Measurements from ENCODE around the gene HCFC1R1.
A peak's percentile ranks its signal among the peaks of the same experiment; 100 is the strongest.

HCFC1R1 gene

GRCh38 chr16:3007059-3007956 lies 16.4 kb downstream of the HCFC1R1 start:
- FAIRE-seq (peak; percentile 67), DNase-seq (ENCODE audit: extremely low spot score, insufficient read length, low read depth) (no peak)

- DNase-seq (ENCODE audit: extremely low spot score, insufficient read length, low read depth) (no peak), FAIRE-seq (no peak)
These were observed 18.9 kb downstream of the HCFC1R1 start for GRCh38 chr16:3004781-3005284.

GRCh38 chr16:3004319-3004718 lies 19.4 kb downstream of the HCFC1R1 start:
- no peak for FAIRE-seq
- no peak for DNase-seq (ENCODE audit: extremely low spot score, insufficient read length, low read depth)

- FAIRE-seq (peak; percentile 99), DNase-seq (ENCODE audit: extremely low spot score, insufficient read length, low read depth) (peak; percentile 99)
These were observed 20.0 kb downstream of the HCFC1R1 start for GRCh38 chr16:3003582-3004270.

GRCh38 chr16:3001316-3001715 lies 22.4 kb downstream of the HCFC1R1 start:
- DNase-seq (ENCODE audit: extremely low spot score, insufficient read length, low read depth) (no peak), FAIRE-seq (no peak)

- FAIRE-seq (no peak), DNase-seq (ENCODE audit: extremely low spot score, insufficient read length, low read depth) (no peak)
These were observed 23.2 kb downstream of the HCFC1R1 start for GRCh38 chr16:3000540-3000939.

GRCh38 chr16:2999929-3000328 lies 23.8 kb downstream of the HCFC1R1 start:
- FAIRE-seq (no peak), DNase-seq (ENCODE audit: extremely low spot score, insufficient read length, low read depth) (no peak)

- FAIRE-seq, result no peak
These were observed 27.4 kb downstream of the HCFC1R1 start for GRCh38 chr16:2996298-2996697.

GRCh38 chr16:2992383-2993081 lies 31.2 kb downstream of the HCFC1R1 start:
- FAIRE-seq (no peak), DNase-seq (ENCODE audit: extremely low spot score, insufficient read length, low read depth) (no peak)

More at GRCh38 chr16:2996298-2996697, 27.4 kb downstream of the HCFC1R1 start:
- no peak for DNase-seq (ENCODE audit: extremely low spot score, insufficient read length, low read depth)

GRCh38 chr16:2991566-2992261 lies 32.0 kb downstream of the HCFC1R1 start:
- DNase-seq (ENCODE audit: extremely low spot score, insufficient read length, low read depth) (no peak), FAIRE-seq (no peak)

GRCh38 chr16:2990891-2991290 lies 32.9 kb downstream of the HCFC1R1 start:
- no peak for DNase-seq (ENCODE audit: extremely low spot score, insufficient read length, low read depth)
- FAIRE-seq, result no peak

GRCh38 chr16:2988590-2989099 lies 35.1 kb downstream of the HCFC1R1 start:
- no peak for FAIRE-seq
- no peak for DNase-seq (ENCODE audit: extremely low spot score, insufficient read length, low read depth)

GRCh38 chr16:2987833-2988232 lies 35.9 kb downstream of the HCFC1R1 start:
- FAIRE-seq (no peak), DNase-seq (ENCODE audit: extremely low spot score, insufficient read length, low read depth) (no peak)

GRCh38 chr16:2987286-2987685 lies 36.5 kb downstream of the HCFC1R1 start:
- DNase-seq (ENCODE audit: extremely low spot score, insufficient read length, low read depth) (no peak), FAIRE-seq (no peak)

GRCh38 chr16:2986623-2987188 lies 37.0 kb downstream of the HCFC1R1 start:
- DNase-seq (ENCODE audit: extremely low spot score, insufficient read length, low read depth), result no peak
- no peak for FAIRE-seq

- no peak for FAIRE-seq
- no peak for DNase-seq (ENCODE audit: extremely low spot score, insufficient read length, low read depth)
These were observed 37.8 kb downstream of the HCFC1R1 start for GRCh38 chr16:2985893-2986355.

- no peak for FAIRE-seq
- DNase-seq (ENCODE audit: extremely low spot score, insufficient read length, low read depth), result no peak
These were observed 38.3 kb downstream of the HCFC1R1 start for GRCh38 chr16:2985462-2985861.

- FAIRE-seq (peak; percentile 73), DNase-seq (ENCODE audit: extremely low spot score, insufficient read length, low read depth) (peak; percentile 76)
These were observed 40.0 kb downstream of the HCFC1R1 start for GRCh38 chr16:2983706-2984136.

GRCh38 chr16:2982402-2982801 lies 41.3 kb downstream of the HCFC1R1 start:
- FAIRE-seq, result no peak
- DNase-seq (ENCODE audit: extremely low spot score, insufficient read length, low read depth), result no peak
